ENCODE measurements around the gene HSDL2. TPM values are rescaled to one million over a fixed set of nuclear protein-coding genes. Genes with fewer than 3 reads are reported as not detected.

HSDL2 gene
- total RNA-seq (2012; rRNA removed) = 36.7 and 47.4 TPM in 2 replicates

- peak within 1 kb of the TSS; percentile 91 for H3K9ac ChIP-seq (ENCODE audit: low read depth, low read length)
- H3K27me3 ChIP-seq (ENCODE audit: control insufficient read depth, insufficient read depth, low read length) = no peaks in the 10 kb centered on the region
- peak within 1 kb of the TSS; percentile 91 for H3K4me2 ChIP-seq (ENCODE audit: low read length)
- H3K9me3 ChIP-seq (replicated peaks; ENCODE audit: low read length) = no peaks in the 10 kb centered on the region
- H3K4me3 ChIP-seq (ENCODE audit: low read length) = peak within 1 kb of the TSS; percentile 87
- peaks cover 25% of the 10 kb centered on the region for H3K4me1 ChIP-seq (ENCODE audit: control insufficient read depth, insufficient read depth, low read length)
- peaks cover 4% of the 10 kb centered on the region for H3K36me3 ChIP-seq (ENCODE audit: insufficient read depth, low read length)
Observed at GRCh38 chr9:112380102-112380824, at the start of gene HSDL2. TSS of gene HSDL2 (plus strand) at chr9:112380108. CDS start at chr9:112380164, 56 bp downstream.

GRCh38 chr9:112331674-112331952 is 48.3 kb upstream of the HSDL2 start:
- Histone ChIP-seq H3K36me3 (ENCODE audit: insufficient read depth, low read length) (no peaks in the 10 kb centered on the region), H3K27me3 (ENCODE audit: control insufficient read depth, insufficient read depth, low read length) (no peaks in the 10 kb centered on the region), H3K4me2 (ENCODE audit: low read length) (peak overlapping the region; percentile 85), H3K9ac (ENCODE audit: low read depth, low read length) (peak overlapping the region; percentile 97), H3K4me3 (ENCODE audit: low read length) (peak overlapping the region; percentile 86), H3K9me3 (replicated peaks; ENCODE audit: low read length) (no peaks in the 10 kb centered on the region), H3K4me1 (ENCODE audit: control insufficient read depth, insufficient read depth, low read length) (peaks cover 31% of the 10 kb centered on the region)

- peaks cover 31% of the 10 kb centered on the region for H3K4me1 ChIP-seq (ENCODE audit: control insufficient read depth, insufficient read depth, low read length)
- no peaks in the 10 kb centered on the region for H3K36me3 ChIP-seq (ENCODE audit: insufficient read depth, low read length)
- H3K4me3 ChIP-seq (ENCODE audit: low read length) = peak overlapping the region; percentile 86
- no peaks in the 10 kb centered on the region for H3K9me3 ChIP-seq (replicated peaks; ENCODE audit: low read length)
- peak overlapping the region; percentile 85 for H3K4me2 ChIP-seq (ENCODE audit: low read length)
- H3K9ac ChIP-seq (ENCODE audit: low read depth, low read length) = peak overlapping the region; percentile 97
- H3K27me3 ChIP-seq (ENCODE audit: control insufficient read depth, insufficient read depth, low read length) = no peaks in the 10 kb centered on the region
Observed at GRCh38 chr9:112332214-112332613, 47.7 kb upstream of the HSDL2 start.

GRCh38 chr9:112332674-112332976 is 47.3 kb upstream of the HSDL2 start:
- Histone ChIP-seq H3K4me2 (ENCODE audit: low read length) (peak overlapping the region; percentile 85), H3K4me3 (ENCODE audit: low read length) (peak overlapping the region; percentile 86), H3K4me1 (ENCODE audit: control insufficient read depth, insufficient read depth, low read length) (peaks cover 27% of the 10 kb centered on the region), H3K9ac (ENCODE audit: low read depth, low read length) (peak overlapping the region; percentile 97), H3K27me3 (ENCODE audit: control insufficient read depth, insufficient read depth, low read length) (no peaks in the 10 kb centered on the region), H3K9me3 (replicated peaks; ENCODE audit: low read length) (no peaks in the 10 kb centered on the region), H3K36me3 (ENCODE audit: insufficient read depth, low read length) (no peaks in the 10 kb centered on the region)

- Histone ChIP-seq H3K4me1 (ENCODE audit: control insufficient read depth, insufficient read depth, low read length) (peaks cover 22% of the 10 kb centered on the region), H3K36me3 (ENCODE audit: insufficient read depth, low read length) (no peaks in the 10 kb centered on the region), H3K4me2 (ENCODE audit: low read length) (peak within 1 kb of the TSS; percentile 95), H3K9ac (ENCODE audit: low read depth, low read length) (peak within 1 kb of the TSS; percentile 97), H3K9me3 (replicated peaks; ENCODE audit: low read length) (no peaks in the 10 kb centered on the region), H3K27me3 (ENCODE audit: control insufficient read depth, insufficient read depth, low read length) (no peaks in the 10 kb centered on the region), H3K4me3 (ENCODE audit: low read length) (peak within 1 kb of the TSS; percentile 92)
Observed at GRCh38 chr9:112332977-112333638, 46.8 kb upstream of the HSDL2 start, which contains the start of gene PTBP3. TSS of gene PTBP3 (minus strand) at chr9:112333619. CDS start at chr9:112297865, 35,754 bp downstream.

GRCh38 chr9:112333639-112334431 is 46.1 kb upstream of the HSDL2 start:
- Histone ChIP-seq H3K4me1 (ENCODE audit: control insufficient read depth, insufficient read depth, low read length) (peaks cover 20% of the 10 kb centered on the region), H3K36me3 (ENCODE audit: insufficient read depth, low read length) (no peaks in the 10 kb centered on the region), H3K4me2 (ENCODE audit: low read length) (peak overlapping the region; percentile 95), H3K27me3 (ENCODE audit: control insufficient read depth, insufficient read depth, low read length) (no peaks in the 10 kb centered on the region), H3K9ac (ENCODE audit: low read depth, low read length) (peak overlapping the region; percentile 97), H3K4me3 (ENCODE audit: low read length) (peak overlapping the region; percentile 92), H3K9me3 (replicated peaks; ENCODE audit: low read length) (no peaks in the 10 kb centered on the region)

- peak overlapping the region; percentile 96 for H3K9ac ChIP-seq (ENCODE audit: low read depth, low read length)
- peak overlapping the region; percentile 92 for H3K4me3 ChIP-seq (ENCODE audit: low read length)
Observed at GRCh38 chr9:112334432-112334841, 45.5 kb upstream of the HSDL2 start.

GRCh38 chr9:112337547-112337946 is 42.4 kb upstream of the HSDL2 start:
- peaks cover 15% of the 10 kb centered on the region for H3K4me1 ChIP-seq (ENCODE audit: control insufficient read depth, insufficient read depth, low read length)
- H3K9me3 ChIP-seq (replicated peaks; ENCODE audit: low read length) = no peaks in the 10 kb centered on the region
- H3K4me3 ChIP-seq (ENCODE audit: low read length) = no peak overlapping the region
- no peak overlapping the region for H3K9ac ChIP-seq (ENCODE audit: low read depth, low read length)
- no peaks in the 10 kb centered on the region for H3K27me3 ChIP-seq (ENCODE audit: control insufficient read depth, insufficient read depth, low read length)
- H3K36me3 ChIP-seq (ENCODE audit: insufficient read depth, low read length) = no peaks in the 10 kb centered on the region
- no peak overlapping the region for H3K4me2 ChIP-seq (ENCODE audit: low read length)

More at GRCh38 chr9:112334432-112334841, 45.5 kb upstream of the HSDL2 start:
- H3K36me3 ChIP-seq (ENCODE audit: insufficient read depth, low read length) = no peaks in the 10 kb centered on the region
- peaks cover 21% of the 10 kb centered on the region for H3K4me1 ChIP-seq (ENCODE audit: control insufficient read depth, insufficient read depth, low read length)
- H3K9me3 ChIP-seq (replicated peaks; ENCODE audit: low read length) = no peaks in the 10 kb centered on the region
- H3K4me2 ChIP-seq (ENCODE audit: low read length) = peak overlapping the region; percentile 95
- no peaks in the 10 kb centered on the region for H3K27me3 ChIP-seq (ENCODE audit: control insufficient read depth, insufficient read depth, low read length)

- H3K9ac ChIP-seq (ENCODE audit: low read depth, low read length) = no peak overlapping the region
- no peak overlapping the region for H3K4me3 ChIP-seq (ENCODE audit: low read length)
- H3K27me3 ChIP-seq (ENCODE audit: control insufficient read depth, insufficient read depth, low read length) = no peaks in the 10 kb centered on the region
- H3K4me2 ChIP-seq (ENCODE audit: low read length) = no peak overlapping the region
- H3K36me3 ChIP-seq (ENCODE audit: insufficient read depth, low read length) = no peaks in the 10 kb centered on the region
- no peaks in the 10 kb centered on the region for H3K9me3 ChIP-seq (replicated peaks; ENCODE audit: low read length)
- H3K4me1 ChIP-seq (ENCODE audit: control insufficient read depth, insufficient read depth, low read length) = peaks cover 15% of the 10 kb centered on the region
Observed at GRCh38 chr9:112338561-112338960, 41.3 kb upstream of the HSDL2 start.

- H3K9ac ChIP-seq (ENCODE audit: low read depth, low read length) = no peak overlapping the region
Observed at GRCh38 chr9:112339886-112340285, 40.0 kb upstream of the HSDL2 start.

GRCh38 chr9:112341730-112342129 is 38.2 kb upstream of the HSDL2 start:
- peaks cover 12% of the 10 kb centered on the region for H3K4me1 ChIP-seq (ENCODE audit: control insufficient read depth, insufficient read depth, low read length)
- no peak overlapping the region for H3K9ac ChIP-seq (ENCODE audit: low read depth, low read length)
- H3K9me3 ChIP-seq (replicated peaks; ENCODE audit: low read length) = no peaks in the 10 kb centered on the region
- no peak overlapping the region for H3K4me2 ChIP-seq (ENCODE audit: low read length)
- H3K27me3 ChIP-seq (ENCODE audit: control insufficient read depth, insufficient read depth, low read length) = no peaks in the 10 kb centered on the region
- no peaks in the 10 kb centered on the region for H3K36me3 ChIP-seq (ENCODE audit: insufficient read depth, low read length)
- no peak overlapping the region for H3K4me3 ChIP-seq (ENCODE audit: low read length)

More at GRCh38 chr9:112339886-112340285, 40.0 kb upstream of the HSDL2 start:
- no peaks in the 10 kb centered on the region for H3K27me3 ChIP-seq (ENCODE audit: control insufficient read depth, insufficient read depth, low read length)
- no peak overlapping the region for H3K4me3 ChIP-seq (ENCODE audit: low read length)
- no peak overlapping the region for H3K4me2 ChIP-seq (ENCODE audit: low read length)
- no peaks in the 10 kb centered on the region for H3K36me3 ChIP-seq (ENCODE audit: insufficient read depth, low read length)
- peaks cover 12% of the 10 kb centered on the region for H3K4me1 ChIP-seq (ENCODE audit: control insufficient read depth, insufficient read depth, low read length)
- H3K9me3 ChIP-seq (replicated peaks; ENCODE audit: low read length) = no peaks in the 10 kb centered on the region
